ENCODE results near the gene WT1. TPM values are rescaled to one million over a fixed set of nuclear protein-coding genes. Genes with fewer than 3 reads are reported as not detected.

Gene WT1
- total and polyA plus RNA-seq, 2 of the 13 experiments (the other 11 are each of a cell fraction or from before 2014, with no cell fraction given) = 0.15 to 0.31 TPM

DNA sequence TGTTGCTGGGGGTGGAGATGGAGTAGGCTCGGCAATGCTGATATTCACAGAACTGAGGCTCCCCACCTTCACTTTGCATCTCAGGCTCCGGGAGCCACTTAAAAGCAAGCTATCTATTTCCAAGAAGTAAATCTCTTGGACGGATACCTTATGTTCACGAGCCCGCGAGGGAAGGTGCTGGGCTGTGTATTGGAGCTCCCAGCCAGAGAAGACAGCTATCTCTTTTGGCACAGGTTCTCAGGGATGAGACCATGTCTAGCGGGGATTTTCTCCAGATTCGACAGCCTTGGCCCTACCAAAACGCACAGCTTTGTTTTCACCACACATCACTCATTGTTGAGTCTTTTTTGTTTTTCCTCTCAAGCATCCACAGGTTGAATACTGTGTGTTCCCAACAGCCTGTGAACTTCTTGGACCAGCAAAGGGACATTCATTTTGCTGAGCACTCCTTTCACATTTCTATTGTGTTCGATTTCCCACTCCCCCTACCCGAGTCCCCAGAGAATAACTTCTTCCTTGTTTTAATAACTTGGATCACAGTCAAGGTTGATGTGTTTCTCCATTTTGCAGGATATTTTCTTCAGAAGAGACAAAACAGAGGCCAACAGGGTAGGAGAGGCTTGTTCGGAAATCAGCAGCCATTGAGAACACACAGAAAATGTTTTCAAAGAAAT, 23.3 kb downstream of the WT1 start:
- Histone ChIP-seq H3K27ac (ENCODE audit: extremely low read length, insufficient read depth, low read length) (no peak overlapping the region), H3K27me3 (ENCODE audit: control insufficient read depth in 1 of 2, insufficient read depth in 2 of 2, low read length in 2 of 2) (peaks cover 0 to 9% of the 10 kb centered on the region in 2 experiments; a peak in 3 of 5 replicates), H3K4me3 (replicated peaks in 1 of 3; ENCODE audit: insufficient read depth in 1 of 3, low read depth in 2 of 3, low read length in 3 of 3) (no peak overlapping the region), H2AFZ (ENCODE audit: low read length) (no peak overlapping the region), H4K20me1 (ENCODE audit: insufficient read depth, low read length) (no peaks in the 10 kb centered on the region), H3K4me2 (ENCODE audit: low read depth, low read length) (no peak overlapping the region), H3K9me3 (ENCODE audit: low read length) (no peaks in the 10 kb centered on the region), H3K36me3 (replicated peaks in 1 of 2; ENCODE audit: control insufficient read depth in 1 of 2, insufficient read depth in 2 of 2, low read length in 2 of 2) (no peaks in the 10 kb centered on the region), H3K9ac (ENCODE audit: insufficient read depth, low read depth, low read length) (no peak overlapping the region), H3K79me2 (ENCODE audit: insufficient read depth, low read length) (no peaks in the 10 kb centered on the region), H3K4me1 (ENCODE audit: insufficient read depth, low read length) (no peaks in the 10 kb centered on the region)
- ATAC-seq (no peak), DNase-seq (ENCODE audit: low spot score) (no peak), FAIRE-seq (no peak)
- ChIA-PET CTCF (ENCODE audit: low intra/inter-chr PET ratio, low total read pairs) (no interaction called here), POLR2A (no interaction called here)
- no peak for TF ChIP-seq KAT8 (CRISPR knock-in tag; IDR thresholded peaks at IDR 0.05)
- TF ChIP-seq NFKBIZ (CRISPR knock-in tag; IDR thresholded peaks at IDR 0.05) = no peak
- TF ChIP-seq JDP2 (CRISPR knock-in tag; IDR thresholded peaks at IDR 0.05; ENCODE audit: borderline replicate concordance) = no peak
- TF ChIP-seq ZNF782 (CRISPR knock-in tag; IDR thresholded peaks at IDR 0.05; ENCODE audit: borderline replicate concordance) = no peak
- no peak for TF ChIP-seq GLMP (CRISPR knock-in tag; IDR thresholded peaks at IDR 0.05; ENCODE audit: borderline replicate concordance)
- TF ChIP-seq HNF4A (CRISPR knock-in tag; IDR thresholded peaks at IDR 0.05) = no peak
- no peak for TF ChIP-seq ZNF557 (CRISPR knock-in tag; IDR thresholded peaks at IDR 0.05)
- TF ChIP-seq ZNF34 (CRISPR knock-in tag; IDR thresholded peaks at IDR 0.05; ENCODE audit: borderline replicate concordance) = no peak
- TF ChIP-seq NCOA1 (CRISPR knock-in tag; IDR thresholded peaks at IDR 0.05) = no peak
- no peak for TF ChIP-seq HBP1 (CRISPR knock-in tag; IDR thresholded peaks at IDR 0.05; ENCODE audit: low read depth)
- no peak for TF ChIP-seq ZMAT3 (CRISPR knock-in tag; conservative IDR thresholded peaks at IDR 0.05)
- no peak for TF ChIP-seq SMAD1 (CRISPR knock-in tag; IDR thresholded peaks at IDR 0.05; ENCODE audit: borderline replicate concordance, low read depth)
- no peak for TF ChIP-seq ZNF33B (CRISPR knock-in tag; IDR thresholded peaks at IDR 0.05)
- no TSS peak for BruUV-seq (replicated peaks)
- in situ Hi-C loops (cut with HindIII; ENCODE audit: extremely low pct_ligation_motif_present, low pct_unique_long_range_greater_than_20kb) (no loop called here), intact Hi-C loops (cut with micrococcal nuclease; ENCODE audit: unreplicated experiment) (no loop called here)
- WGBS (ENCODE audit: low lambda C conversion rate) = 11% methylated on average over 9 of the region's 12 CpGs

All from HepG2 (cell line).